GM19463 (cell line): ENCODE measurements around the gene MAN1B1.
A peak's percentile ranks its signal among the peaks of the same experiment; 100 is the strongest.

ENCODE experiments used
- ATAC-seq: cut with Tn5 transposase; IDR thresholded peaks from one replicate; pipeline ENCODE4 v1.9.1; 2021; ENCODE audit warnings: mild to moderate bottlenecking, moderate library complexity; ENCODE audit not compliant: unreplicated experiment

The MAN1B1 gene

GRCh38 chr9:137083394-137084004 is 3.3 kb upstream of the MAN1B1 start:
- ATAC-seq = no peak

DNA sequence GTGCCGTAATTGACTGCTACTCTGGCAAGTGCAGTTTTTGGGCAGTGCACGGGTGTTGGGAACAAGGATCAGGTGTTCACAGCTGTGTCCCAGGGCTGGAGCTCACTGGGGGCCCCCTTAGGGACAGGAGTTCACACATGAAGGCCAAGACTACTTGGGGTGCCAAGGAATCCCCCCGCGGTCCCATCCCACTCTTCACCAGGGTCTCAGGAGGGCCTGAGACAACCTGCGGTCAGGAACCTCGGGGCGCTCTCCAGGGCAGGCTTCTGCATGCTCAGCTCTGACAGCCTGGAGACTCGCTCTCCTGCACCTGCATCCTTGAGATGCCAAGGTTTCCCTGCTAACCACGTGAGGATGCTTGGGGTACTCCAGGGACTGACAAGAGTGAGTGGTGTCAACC is 2.3 kb upstream of the MAN1B1 start:
- ATAC-seq = no peak

DNA sequence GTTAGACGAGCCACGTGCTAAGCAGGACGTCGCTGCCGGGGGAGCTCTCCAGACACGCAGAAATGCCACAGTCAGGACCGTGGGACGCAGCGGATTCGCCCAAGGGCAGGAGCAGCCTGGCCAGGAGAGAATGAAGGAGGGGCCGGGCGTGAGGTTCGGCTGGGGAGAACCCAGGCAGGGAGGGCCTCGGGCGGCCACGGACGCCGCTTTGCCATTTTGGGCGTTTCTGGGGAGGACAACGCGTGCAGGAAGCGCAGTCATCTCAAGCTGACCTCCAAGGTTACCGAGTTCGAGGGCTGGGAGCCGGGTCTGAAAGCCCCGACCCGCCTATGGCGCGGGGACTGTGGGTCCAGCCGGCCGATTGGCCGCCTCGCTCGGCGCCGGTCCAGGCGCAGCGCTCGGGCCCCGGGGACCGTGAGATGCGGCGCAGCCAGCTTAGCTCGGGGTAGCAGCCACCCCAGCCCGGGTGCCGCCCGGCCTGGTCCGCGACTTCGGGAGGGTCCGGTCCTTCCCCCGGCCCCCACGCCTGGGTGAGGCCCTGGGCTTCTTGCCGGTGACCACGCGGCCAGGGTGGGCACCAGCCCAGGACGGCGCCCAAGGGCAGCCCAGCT is 760 bp upstream of the MAN1B1 start:
- peak; percentile 1 for ATAC-seq

GRCh38 chr9:137087409-137087925 is 682 bp downstream of the MAN1B1 start:
- no peak for ATAC-seq

DNA sequence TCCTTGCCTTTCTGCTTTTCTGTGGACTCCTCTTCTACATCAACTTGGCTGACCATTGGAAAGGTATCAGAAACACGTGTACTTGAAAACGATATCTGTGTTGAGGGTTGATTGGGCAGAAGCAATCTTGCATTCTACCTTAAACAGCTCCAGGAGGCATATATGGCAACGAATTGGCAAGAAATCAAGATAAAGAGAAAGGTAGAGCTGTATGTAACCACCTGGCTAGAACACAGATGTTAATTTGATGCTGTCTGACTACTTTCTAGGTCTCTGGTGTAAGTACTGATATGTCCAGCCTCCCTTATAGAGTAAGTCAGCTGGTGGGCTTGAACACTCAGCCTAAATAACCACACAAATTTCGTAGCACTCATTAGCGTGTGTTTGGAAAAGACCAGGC is 1.3 kb downstream of the MAN1B1 start:
- no peak for ATAC-seq

DNA sequence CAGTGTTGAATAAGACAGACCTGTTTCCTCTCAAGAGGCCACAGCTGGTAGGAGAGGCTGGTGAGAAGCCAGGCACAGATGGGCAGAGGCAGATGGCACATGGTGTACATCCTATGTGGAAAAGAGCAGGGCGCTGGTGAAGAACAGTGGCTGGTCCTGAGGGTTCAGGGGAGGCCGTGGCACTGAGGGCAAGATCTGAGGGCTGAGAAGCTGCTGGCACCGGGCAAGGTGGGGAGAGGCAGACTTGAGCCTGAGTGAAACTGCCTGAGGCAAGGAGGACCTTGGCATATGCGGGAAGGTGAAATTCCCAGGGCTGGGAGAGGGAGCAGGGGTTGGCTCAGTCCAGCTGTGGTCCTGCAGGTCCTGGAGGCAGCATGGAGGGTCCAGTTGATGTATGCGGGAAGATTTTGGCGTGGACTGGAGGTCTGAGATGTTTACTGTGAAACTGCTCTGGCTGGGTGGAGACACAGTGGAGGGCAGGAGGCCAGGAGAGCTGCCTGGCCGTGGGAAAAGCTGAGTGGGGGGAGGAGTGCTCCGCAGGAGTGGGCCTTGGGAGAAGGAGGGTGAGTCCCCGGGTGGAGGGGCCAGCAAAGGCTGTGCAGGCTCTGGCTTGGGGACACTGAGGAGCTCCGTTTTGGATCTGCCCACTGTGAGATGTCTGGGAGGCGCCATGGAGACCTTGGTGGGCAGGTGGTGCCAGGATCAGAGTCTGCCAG is 2.6 kb downstream of the MAN1B1 start:
- no peak for ATAC-seq

DNA sequence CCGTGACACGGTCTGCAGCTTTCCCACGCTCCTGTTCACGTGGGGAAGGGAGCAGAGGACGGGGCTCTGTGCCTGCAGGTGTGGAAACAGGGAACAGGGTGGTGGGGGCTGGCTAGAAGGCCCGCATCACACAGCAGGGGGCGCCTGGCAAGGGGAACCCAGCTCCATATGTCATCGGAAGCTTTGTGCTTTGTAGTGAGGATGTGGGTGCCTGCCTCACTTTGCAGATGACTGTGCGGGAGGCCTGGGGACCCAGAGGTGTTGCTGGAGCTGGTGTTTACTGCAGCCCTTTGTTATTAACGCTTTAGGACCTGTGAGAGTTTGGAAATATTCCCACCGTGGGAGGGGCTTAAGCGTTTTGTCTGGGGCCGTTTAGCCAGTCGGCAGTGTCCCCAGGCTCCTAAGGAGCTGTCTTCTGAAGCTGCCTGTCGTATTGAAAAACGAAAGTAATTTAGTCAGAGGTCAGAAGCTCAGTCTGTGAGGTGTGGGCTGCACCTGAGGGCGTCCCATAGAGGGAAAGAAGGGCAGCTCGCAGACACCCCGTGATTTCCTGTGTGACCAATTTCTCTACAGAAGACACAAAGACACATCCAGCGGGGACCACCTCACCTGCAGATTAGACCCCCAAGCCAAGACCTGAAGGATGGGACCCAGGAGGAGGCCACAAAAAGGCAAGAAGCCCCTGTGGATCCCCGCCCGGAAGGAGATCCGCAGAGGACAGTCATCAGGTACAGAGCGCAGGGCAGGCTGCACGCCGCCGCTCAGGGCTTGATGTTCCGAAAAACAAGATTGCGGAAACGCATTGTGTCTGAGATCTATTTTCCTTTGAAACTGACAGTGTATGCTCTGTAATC is 9.1 kb downstream of the MAN1B1 start:
- peak; percentile 82 for ATAC-seq

GRCh38 chr9:137096785-137097546 is 10.2 kb downstream of the MAN1B1 start:
- ATAC-seq = no peak

DNA sequence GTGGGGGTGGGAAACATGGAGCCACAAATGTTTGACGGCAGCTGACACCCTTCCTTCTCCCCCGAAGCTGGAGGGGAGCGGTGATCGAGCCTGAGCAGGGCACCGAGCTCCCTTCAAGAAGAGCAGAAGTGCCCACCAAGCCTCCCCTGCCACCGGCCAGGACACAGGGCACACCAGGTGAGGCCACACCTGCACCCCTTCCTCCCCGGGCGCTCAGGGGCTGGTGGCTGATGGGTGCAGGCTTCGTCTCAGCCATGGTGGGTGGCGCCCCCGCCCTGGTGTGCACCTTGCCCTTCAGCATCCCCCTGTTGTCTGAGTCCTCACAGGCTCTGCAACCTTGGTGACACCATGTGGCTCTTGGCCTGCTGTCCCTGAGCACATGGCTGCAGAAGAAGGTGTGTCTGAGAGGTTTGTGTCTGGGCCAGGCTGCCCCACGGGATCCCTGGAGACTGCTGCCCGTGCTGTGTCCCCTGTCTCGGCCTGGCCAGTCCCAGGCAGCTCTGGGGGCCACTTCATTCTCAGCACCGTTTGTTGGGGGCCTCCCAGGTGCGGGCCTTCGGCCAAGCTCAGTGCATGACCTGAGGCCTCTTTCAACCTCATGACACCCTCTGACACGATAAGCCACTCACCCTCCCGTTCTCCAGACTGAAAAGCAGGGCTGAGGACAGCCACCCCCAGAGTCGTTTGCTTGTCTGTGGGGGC is 11.1 kb downstream of the MAN1B1 start:
- ATAC-seq = no peak

DNA sequence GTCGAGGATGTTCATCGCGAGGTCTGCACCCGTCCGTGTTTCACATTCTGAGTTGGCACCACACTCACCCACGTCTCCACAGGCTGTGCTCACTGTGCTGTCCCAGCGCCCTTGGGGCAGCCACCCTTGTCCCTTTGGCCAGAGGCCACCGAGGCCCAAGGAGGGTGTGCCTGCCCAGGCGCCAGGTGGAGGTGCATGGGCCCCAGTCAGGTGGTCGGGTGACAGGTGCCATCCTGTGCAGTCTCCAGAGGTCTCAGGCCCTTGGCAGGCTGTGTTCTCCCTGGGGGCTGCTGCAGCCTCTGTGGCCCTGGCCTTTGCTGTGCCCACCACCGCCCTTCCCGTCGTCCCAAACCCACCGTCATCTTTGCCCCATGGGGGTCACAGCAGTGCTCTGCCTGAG is 12.4 kb downstream of the MAN1B1 start:
- no peak for ATAC-seq

DNA sequence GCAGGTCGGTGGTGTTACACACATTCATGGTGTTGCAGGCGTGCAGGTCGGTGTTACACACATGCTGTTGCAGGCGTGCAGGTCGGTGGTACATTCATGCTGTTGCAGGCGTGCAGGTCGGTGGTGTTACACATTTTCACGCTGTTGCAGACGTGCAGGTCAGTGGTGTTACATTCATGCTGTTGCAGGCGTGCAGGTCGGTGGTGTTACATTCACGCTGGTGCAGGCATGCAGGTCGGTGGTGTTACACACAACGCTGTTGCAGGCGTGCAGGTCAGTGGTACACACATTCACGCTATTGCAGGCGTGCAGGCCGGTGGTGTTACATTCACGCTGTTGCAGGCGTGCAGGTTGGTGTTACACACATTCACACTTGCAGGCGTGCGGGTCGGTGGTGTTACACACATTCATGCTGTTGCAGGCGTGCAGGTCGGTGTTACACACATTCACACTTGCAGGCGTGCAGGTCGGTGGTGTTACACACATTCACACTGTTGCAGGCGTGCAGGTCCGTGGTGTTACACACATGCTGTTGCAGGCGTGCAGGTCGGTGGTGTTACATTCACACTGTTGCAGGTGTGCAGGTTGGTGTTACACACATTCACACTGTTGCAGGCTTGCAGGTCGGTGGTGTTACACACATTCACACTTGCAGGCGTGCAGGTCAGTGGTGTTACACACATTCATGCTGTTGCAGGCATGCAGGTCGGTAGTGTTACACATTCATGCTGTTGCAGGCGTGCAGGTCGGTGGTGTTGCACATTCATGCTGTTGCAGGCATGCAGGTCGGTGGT is 16.6 kb downstream of the MAN1B1 start:
- ATAC-seq = no peak

DNA sequence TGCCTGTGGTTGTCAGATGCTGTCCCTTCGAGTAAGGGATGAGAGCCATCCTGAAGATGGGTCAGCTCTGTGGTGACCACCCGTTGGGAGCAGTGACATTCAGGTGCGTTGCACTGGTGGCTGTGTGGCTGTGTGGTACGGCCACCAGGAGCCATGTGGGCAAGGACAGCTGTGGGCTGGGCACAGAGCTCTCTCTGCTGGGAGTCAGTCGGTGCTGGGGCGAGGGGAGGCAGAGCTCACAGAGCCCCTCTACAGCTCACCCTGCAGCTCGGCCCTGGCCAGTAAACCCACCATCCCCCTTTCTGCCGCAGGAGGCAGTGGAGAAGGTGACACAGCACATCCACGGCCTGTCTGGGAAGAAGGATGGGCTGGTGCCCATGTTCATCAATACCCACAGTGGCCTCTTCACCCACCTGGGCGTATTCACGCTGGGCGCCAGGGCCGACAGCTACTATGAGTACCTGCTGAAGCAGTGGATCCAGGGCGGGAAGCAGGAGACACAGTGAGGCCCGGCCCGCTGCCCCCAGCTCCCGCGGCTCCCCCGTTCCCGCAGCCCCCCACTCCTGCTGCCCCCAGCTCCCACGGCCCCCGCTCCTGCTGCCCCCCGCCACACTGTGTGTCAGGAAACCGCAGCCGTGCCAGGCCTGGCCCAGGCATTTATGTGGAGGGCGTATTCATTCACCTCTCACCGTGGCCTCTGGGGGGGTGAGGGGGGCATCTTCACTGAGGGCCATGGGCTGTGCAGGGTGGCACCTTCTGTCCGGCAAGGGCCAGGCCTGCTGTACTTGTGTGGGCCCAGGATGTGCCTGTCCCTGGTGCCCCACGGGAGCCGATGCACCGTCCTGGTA is 19.3 kb downstream of the MAN1B1 start:
- no peak for ATAC-seq

DNA sequence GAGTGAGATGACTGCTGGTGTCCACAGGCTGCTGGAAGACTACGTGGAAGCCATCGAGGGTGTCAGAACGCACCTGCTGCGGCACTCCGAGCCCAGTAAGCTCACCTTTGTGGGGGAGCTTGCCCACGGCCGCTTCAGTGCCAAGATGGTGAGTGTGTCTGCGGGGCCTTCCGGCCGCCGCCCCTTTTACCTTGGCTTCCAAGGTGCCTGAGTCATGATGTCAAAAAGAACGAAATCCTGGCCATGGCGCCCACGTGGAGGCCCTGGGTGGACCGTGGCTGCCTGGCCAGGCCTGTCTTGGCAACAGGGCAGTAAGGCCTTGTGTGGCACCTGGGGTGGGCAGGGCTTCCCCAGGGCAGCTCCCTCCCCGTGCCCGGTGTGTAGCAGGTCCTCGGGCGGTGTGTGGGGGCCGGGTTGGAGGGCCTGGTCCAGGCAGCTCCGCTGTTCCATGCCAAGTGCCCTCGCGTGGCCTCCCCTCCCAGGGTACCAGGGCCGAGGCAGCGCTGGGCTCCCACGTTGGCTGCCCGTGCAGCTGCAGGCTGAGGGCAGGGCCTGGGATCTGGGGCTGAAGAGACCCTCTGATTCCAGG is 20.0 kb downstream of the MAN1B1 start:
- ATAC-seq = no peak

DNA sequence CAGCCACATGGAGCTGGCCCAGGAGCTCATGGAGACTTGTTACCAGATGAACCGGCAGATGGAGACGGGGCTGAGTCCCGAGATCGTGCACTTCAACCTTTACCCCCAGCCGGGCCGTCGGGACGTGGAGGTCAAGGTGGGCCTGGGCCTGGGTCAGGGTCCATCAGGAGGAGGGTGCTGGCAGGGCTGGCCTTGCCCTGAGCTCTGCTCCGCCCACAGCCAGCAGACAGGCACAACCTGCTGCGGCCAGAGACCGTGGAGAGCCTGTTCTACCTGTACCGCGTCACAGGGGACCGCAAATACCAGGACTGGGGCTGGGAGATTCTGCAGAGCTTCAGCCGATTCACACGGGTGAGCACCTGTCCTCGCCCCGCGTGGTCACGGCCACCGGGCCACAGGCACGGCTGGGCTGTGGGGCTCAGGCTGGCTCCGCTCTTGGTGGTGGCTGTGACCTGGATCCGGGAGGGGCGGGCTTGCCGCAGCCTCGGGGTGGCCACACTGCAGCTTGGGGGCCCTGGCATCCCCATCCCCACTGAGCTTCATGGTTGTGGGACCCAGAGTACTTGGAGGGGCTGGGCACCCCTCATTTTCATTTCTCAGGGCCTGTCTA is 20.6 kb downstream of the MAN1B1 start:
- no peak for ATAC-seq

- ATAC-seq = no peak
These were observed 21.2 kb downstream of the MAN1B1 start for GRCh38 chr9:137107982-137108381.

DNA sequence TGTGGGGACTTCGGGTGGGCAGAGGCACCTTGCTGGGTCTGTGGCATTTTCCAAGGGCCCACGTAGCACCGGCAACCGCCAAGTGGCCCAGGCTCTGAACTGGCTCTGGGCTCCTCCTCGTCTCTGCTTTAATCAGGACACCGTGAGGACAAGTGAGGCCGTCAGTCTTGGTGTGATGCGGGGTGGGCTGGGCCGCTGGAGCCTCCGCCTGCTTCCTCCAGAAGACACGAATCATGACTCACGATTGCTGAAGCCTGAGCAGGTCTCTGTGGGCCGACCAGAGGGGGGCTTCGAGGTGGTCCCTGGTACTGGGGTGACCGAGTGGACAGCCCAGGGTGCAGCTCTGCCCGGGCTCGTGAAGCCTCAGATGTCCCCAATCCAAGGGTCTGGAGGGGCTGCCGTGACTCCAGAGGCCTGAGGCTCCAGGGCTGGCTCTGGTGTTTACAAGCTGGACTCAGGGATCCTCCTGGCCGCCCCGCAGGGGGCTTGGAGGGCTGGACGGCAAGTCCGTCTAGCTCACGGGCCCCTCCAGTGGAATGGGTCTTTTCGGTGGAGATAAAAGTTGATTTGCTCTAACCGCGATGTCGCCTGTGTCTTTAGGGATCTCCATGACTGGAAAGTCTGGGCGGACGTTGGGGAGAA is 21.9 kb downstream of the MAN1B1 start:
- ATAC-seq = no peak
